NCI-H146 treated with DMSO at 0.1 percent for 48 hours (cell line): Measurements from ENCODE around the gene ACOT2.
A peak's percentile ranks its signal among the peaks of the same experiment; 100 is the strongest.
"Not testable (repeated sequence)": the region's sequence is repeated elsewhere in the genome, so short reads cannot be mapped to it uniquely, and the experiment has no call there.

Experiments used
- DNase-seq: peaks from one replicate; lab custom pipeline; 2025; ENCODE audit not compliant: unreplicated experiment; lab: John Stamatoyannopoulos, UW

Gene ACOT2

GRCh38 chr14:73569185-73569958 lies at the start of gene ACOT2:
Gene ACOT2 (plus strand): TSS chr14:73569213. CDS start chr14:73569241, 28 bp downstream.
- DNase-seq, result peak; percentile 53

GRCh38 chr14:73521229-73521628 lies 47.8 kb upstream of the ACOT2 start:
- no peak for DNase-seq

GRCh38 chr14:73524493-73524892 lies 44.5 kb upstream of the ACOT2 start:
- no peak for DNase-seq

GRCh38 chr14:73526036-73526984 lies 42.7 kb upstream of the ACOT2 start:
- no peak for DNase-seq

GRCh38 chr14:73529356-73529755 lies 39.7 kb upstream of the ACOT2 start:
- DNase-seq, result not testable (repeated sequence)

- not testable (repeated sequence) for DNase-seq
These were observed 37.0 kb upstream of the ACOT2 start for GRCh38 chr14:73531971-73532370.

GRCh38 chr14:73537244-73538045 lies 31.6 kb upstream of the ACOT2 start:
- not testable (repeated sequence) for DNase-seq

- DNase-seq, result not testable (repeated sequence)
These were observed 30.0 kb upstream of the ACOT2 start for GRCh38 chr14:73539017-73539416.

GRCh38 chr14:73542961-73543360 lies 26.1 kb upstream of the ACOT2 start:
- DNase-seq, result not testable (repeated sequence)

- DNase-seq, result not testable (repeated sequence)
These were observed 23.7 kb upstream of the ACOT2 start for GRCh38 chr14:73545353-73545752.

GRCh38 chr14:73549097-73549496 lies 19.9 kb upstream of the ACOT2 start:
- DNase-seq, result not testable (repeated sequence)

GRCh38 chr14:73549889-73550524 lies 19.0 kb upstream of the ACOT2 start:
- DNase-seq, result not testable (repeated sequence)

GRCh38 chr14:73553845-73554244 lies 15.2 kb upstream of the ACOT2 start:
- no peak for DNase-seq

GRCh38 chr14:73557201-73557600 lies 11.8 kb upstream of the ACOT2 start:
- DNase-seq, result not testable (repeated sequence)

- not testable (repeated sequence) for DNase-seq
These were observed 10.8 kb upstream of the ACOT2 start for GRCh38 chr14:73558238-73558637.

- not testable (repeated sequence) for DNase-seq
These were observed 6.8 kb upstream of the ACOT2 start for GRCh38 chr14:73562256-73562655.

GRCh38 chr14:73562696-73563095 lies 6.3 kb upstream of the ACOT2 start:
- DNase-seq, result not testable (repeated sequence)

- DNase-seq, result not testable (repeated sequence)
These were observed 2.6 kb upstream of the ACOT2 start for GRCh38 chr14:73566431-73566830.

- DNase-seq, result not testable (repeated sequence)
These were observed 2.1 kb upstream of the ACOT2 start for GRCh38 chr14:73566935-73567334.

- DNase-seq, result no peak
These were observed 1.7 kb upstream of the ACOT2 start for GRCh38 chr14:73567358-73567757.
